HL-60 (cell line): ENCODE results near the gene PLIN1.

Experiments
- DNase-seq, 2 experiments: peaks; one replicate each; pipeline ENCODE4 v3.0.0-alpha.2; 2010 to 2020; ENCODE audit warnings: low read depth in 1 of 2, low spot score in 1 of 2
- H3K27ac ChIP-seq: fragments of 250-450 bp; sonication (Bioruptor Pico); replicated peaks from 2 replicates; pipeline ENCODE4 v1.5.1; 2020; ENCODE audit warnings: mild to moderate bottlenecking, moderate library complexity
- H3K27me3 ChIP-seq: fragments of 250-450 bp; sonication (Bioruptor Pico); 2 replicates; pipeline ENCODE4 v1.5.1; 2021; ENCODE audit warnings: mild to moderate bottlenecking, moderate library complexity; ENCODE audit not compliant: insufficient read depth, poor library complexity, severe bottlenecking
- H3K4me3 ChIP-seq: replicated peaks from 2 replicates; pipeline ENCODE4 v1.5.1; 2011; ENCODE audit warnings: mild to moderate bottlenecking, control low read depth, low read length; ENCODE audit not compliant: insufficient read depth
- GABPA ChIP-seq: IDR thresholded peaks from 2 replicates; pipeline ENCODE4 v1.6.1; 2012; ENCODE audit warnings: low read depth
- POLR2AphosphoS5 ChIP-seq: IDR thresholded peaks from 2 replicates; pipeline ENCODE4 v1.6.1; 2012; ENCODE audit warnings: low read depth
- SPI1 ChIP-seq: IDR thresholded peaks from 2 replicates; pipeline ENCODE4 v1.6.1; 2012; ENCODE audit warnings: low read depth, mild to moderate bottlenecking, borderline replicate concordance
- TF ChIP-seq, protein P1 (sequence below): IDR thresholded peaks from 2 replicates; pipeline ENCODE4 v1.6.1; 2012; ENCODE audit warnings: low read depth; ENCODE audit not compliant: insufficient replicate concordance
- TF ChIP-seq, protein P2 (sequence below): IDR thresholded peaks from one replicate; pipeline ENCODE4 v1.5.1; 2011; ENCODE audit warnings: low read length, control low read depth, inconsistent platforms; ENCODE audit not compliant: insufficient read depth

PLIN1 gene

DNA sequence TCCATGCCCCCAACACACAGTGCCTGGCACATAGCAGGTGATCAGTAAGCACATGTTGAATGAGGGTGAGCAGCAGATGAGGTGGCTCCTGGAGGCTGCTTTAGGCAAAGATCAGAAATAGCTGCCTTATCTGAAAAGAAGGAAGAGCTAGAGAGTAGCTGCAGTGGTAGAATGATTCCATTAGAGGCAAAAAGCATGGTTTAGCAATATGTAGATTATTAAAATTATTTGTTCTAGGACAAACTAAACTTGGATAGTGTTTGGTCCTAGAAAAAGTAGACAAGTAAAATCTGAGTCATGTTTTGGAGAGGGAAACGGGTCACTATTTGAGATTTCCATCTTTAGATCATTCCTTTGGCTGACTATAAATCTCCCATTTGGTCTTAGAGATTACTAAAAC is 56.0 kb downstream of the PLIN1 start:
- Histone ChIP-seq H3K27ac (no peak overlapping the region), H3K4me3 (no peak overlapping the region), H3K27me3 (no peaks in the 10 kb centered on the region)
- no peak for DNase-seq
- TF ChIP-seq POLR2AphosphoS5 (no peak), GABPA (no peak)
- TF ChIP-seq, protein P1, sequence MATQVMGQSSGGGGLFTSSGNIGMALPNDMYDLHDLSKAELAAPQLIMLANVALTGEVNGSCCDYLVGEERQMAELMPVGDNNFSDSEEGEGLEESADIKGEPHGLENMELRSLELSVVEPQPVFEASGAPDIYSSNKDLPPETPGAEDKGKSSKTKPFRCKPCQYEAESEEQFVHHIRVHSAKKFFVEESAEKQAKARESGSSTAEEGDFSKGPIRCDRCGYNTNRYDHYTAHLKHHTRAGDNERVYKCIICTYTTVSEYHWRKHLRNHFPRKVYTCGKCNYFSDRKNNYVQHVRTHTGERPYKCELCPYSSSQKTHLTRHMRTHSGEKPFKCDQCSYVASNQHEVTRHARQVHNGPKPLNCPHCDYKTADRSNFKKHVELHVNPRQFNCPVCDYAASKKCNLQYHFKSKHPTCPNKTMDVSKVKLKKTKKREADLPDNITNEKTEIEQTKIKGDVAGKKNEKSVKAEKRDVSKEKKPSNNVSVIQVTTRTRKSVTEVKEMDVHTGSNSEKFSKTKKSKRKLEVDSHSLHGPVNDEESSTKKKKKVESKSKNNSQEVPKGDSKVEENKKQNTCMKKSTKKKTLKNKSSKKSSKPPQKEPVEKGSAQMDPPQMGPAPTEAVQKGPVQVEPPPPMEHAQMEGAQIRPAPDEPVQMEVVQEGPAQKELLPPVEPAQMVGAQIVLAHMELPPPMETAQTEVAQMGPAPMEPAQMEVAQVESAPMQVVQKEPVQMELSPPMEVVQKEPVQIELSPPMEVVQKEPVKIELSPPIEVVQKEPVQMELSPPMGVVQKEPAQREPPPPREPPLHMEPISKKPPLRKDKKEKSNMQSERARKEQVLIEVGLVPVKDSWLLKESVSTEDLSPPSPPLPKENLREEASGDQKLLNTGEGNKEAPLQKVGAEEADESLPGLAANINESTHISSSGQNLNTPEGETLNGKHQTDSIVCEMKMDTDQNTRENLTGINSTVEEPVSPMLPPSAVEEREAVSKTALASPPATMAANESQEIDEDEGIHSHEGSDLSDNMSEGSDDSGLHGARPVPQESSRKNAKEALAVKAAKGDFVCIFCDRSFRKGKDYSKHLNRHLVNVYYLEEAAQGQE = no peak
- TF ChIP-seq, protein P2, sequence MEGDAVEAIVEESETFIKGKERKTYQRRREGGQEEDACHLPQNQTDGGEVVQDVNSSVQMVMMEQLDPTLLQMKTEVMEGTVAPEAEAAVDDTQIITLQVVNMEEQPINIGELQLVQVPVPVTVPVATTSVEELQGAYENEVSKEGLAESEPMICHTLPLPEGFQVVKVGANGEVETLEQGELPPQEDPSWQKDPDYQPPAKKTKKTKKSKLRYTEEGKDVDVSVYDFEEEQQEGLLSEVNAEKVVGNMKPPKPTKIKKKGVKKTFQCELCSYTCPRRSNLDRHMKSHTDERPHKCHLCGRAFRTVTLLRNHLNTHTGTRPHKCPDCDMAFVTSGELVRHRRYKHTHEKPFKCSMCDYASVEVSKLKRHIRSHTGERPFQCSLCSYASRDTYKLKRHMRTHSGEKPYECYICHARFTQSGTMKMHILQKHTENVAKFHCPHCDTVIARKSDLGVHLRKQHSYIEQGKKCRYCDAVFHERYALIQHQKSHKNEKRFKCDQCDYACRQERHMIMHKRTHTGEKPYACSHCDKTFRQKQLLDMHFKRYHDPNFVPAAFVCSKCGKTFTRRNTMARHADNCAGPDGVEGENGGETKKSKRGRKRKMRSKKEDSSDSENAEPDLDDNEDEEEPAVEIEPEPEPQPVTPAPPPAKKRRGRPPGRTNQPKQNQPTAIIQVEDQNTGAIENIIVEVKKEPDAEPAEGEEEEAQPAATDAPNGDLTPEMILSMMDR = no peak

DNA sequence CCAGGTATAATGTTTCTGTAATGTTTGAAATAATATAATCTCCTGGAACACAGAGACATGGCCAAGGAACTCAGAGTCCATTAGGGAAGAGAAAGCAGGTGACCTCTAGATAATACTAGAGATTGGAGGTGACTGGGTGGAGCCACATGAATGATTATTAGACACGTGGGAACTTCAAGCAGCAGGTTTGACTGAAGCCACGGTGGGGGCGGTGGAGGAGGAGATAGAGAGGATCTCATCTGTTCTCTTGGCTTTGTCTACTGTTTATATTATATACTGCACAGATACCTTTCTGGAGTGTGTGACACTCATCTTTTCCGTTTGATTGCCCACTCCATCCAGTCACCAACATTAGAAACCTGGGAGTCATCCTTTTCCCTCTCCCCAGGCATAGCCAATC is 57.6 kb downstream of the PLIN1 start:
- no peak overlapping the region for H3K27ac ChIP-seq
- DNase-seq = no peak
- TF ChIP-seq GABPA = no peak
- TF ChIP-seq, protein P2 = no peak
- TF ChIP-seq SPI1 = no peak
- TF ChIP-seq POLR2AphosphoS5 = no peak
- TF ChIP-seq, protein P1 = no peak
- H3K27me3 ChIP-seq = no peaks in the 10 kb centered on the region
- H3K4me3 ChIP-seq = no peak overlapping the region

DNA sequence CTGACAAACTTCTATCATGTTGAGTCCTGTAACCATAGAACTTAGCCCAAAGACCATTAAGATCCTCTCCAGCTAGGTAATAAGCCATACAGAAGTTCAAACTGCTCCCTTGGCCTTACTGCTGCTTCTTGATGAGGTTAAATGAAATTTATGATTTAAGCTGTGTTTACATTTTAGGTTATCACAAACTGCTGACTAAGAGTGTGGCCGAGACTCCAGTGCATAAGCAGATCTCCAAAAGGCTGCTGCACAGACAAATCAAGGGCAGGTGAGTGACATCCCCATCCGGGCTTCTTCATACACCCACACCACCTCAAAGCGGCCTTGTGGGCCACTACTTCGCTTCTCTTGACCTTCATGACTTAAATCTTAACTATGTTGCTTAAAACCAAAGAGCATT is 62.9 kb downstream of the PLIN1 start:
- no peaks in the 10 kb centered on the region for H3K27me3 ChIP-seq
- H3K4me3 ChIP-seq = no peak overlapping the region

More for the DNA sequence above, 62.9 kb downstream of the PLIN1 start:
- H3K27ac ChIP-seq = no peak overlapping the region
- DNase-seq = no peak
- no peak for TF ChIP-seq POLR2AphosphoS5
- TF ChIP-seq, protein P1 = no peak
- no peak for TF ChIP-seq GABPA
- TF ChIP-seq SPI1 = no peak
- TF ChIP-seq, protein P2 = no peak
